Neural cell (in vitro differentiated cells): ENCODE results near the gene PCGF5. TPM values are rescaled to one million over a fixed set of nuclear protein-coding genes. Genes with fewer than 3 reads are reported as not detected.

Source experiments
- H2AFZ ChIP-seq: fragments of 200-600, 300-800 bp; sonication (generic), shearing (Covaris generic); 2 replicates; pipeline ENCODE4 v1.6.0; 2014; ENCODE audit warnings: low read depth, mild to moderate bottlenecking, antibody characterized with exemption, low read length, moderate library complexity
- H3F3A ChIP-seq: fragments of 200-600 bp; shearing (Covaris generic); 2 replicates; pipeline ENCODE4 v1.6.1; 2016; ENCODE audit warnings: mild to moderate bottlenecking, moderate library complexity, mixed read lengths, antibody characterized with exemption, low read length; ENCODE audit not compliant: insufficient read depth, poor library complexity, severe bottlenecking
- H3K27ac ChIP-seq: fragments of 200-600, 300-800 bp; sonication (generic), shearing (Covaris generic); 2 replicates; pipeline ENCODE4 v1.5.1; 2014; ENCODE audit warnings: mild to moderate bottlenecking, low read length, moderate library complexity
- H3K27me3 ChIP-seq: fragments of 300-800, 200-600 bp; sonication (generic), shearing (Covaris generic); 2 replicates; pipeline ENCODE4 v1.6.0; 2014; ENCODE audit warnings: mild to moderate bottlenecking, low read depth, low read length, moderate library complexity; ENCODE audit not compliant: insufficient read depth
- H3K36me3 ChIP-seq: fragments of 300-800, 200-600 bp; sonication (generic), shearing (Covaris generic); 2 replicates; pipeline ENCODE4 v1.5.1; 2014; ENCODE audit warnings: mild to moderate bottlenecking, antibody characterized with exemption, low read length, moderate library complexity; ENCODE audit not compliant: insufficient read depth
- H3K4me2 ChIP-seq: fragments of 300-800, 200-600 bp; sonication (generic), shearing (Covaris generic); 2 replicates; pipeline ENCODE4 v1.6.0; 2014; ENCODE audit warnings: mild to moderate bottlenecking, low read length
- H3K4me3 ChIP-seq: fragments of 300-800, 200-600 bp; sonication (generic), shearing (Covaris generic); 2 replicates; pipeline ENCODE4 v1.5.1; 2014; ENCODE audit warnings: mild to moderate bottlenecking, low read length, moderate library complexity
- H3K79me2 ChIP-seq: fragments of 200-600 bp; shearing (Covaris generic); replicated peaks from 2 replicates; pipeline ENCODE4 v1.6.0; 2014; ENCODE audit warnings: mild to moderate bottlenecking, low read length, moderate library complexity; ENCODE audit not compliant: insufficient read depth
- H3K9ac ChIP-seq: fragments of 300-800, 200-600 bp; sonication (generic), shearing (Covaris generic); 2 replicates; pipeline ENCODE4 v1.6.1; 2016; ENCODE audit warnings: mild to moderate bottlenecking, low read length, mixed read lengths
- H3K9me2 ChIP-seq: fragments of 200-600 bp; shearing (Covaris generic); 2 replicates; pipeline ENCODE4 v1.6.1; 2016; ENCODE audit warnings: mild to moderate bottlenecking, low read length, mixed read lengths; ENCODE audit not compliant: insufficient read depth
- H3K9me3 ChIP-seq: fragments of 200-600, 300-800 bp; sonication (generic), shearing (Covaris generic); 2 replicates; pipeline ENCODE4 v1.6.1; 2016; ENCODE audit warnings: mild to moderate bottlenecking, mixed run types, low read length, moderate library complexity, mixed read lengths
- H4K20me1 ChIP-seq: fragments of 200-600 bp; shearing (Covaris generic); 2 replicates; pipeline ENCODE4 v1.6.1; 2016; ENCODE audit warnings: mild to moderate bottlenecking, mixed run types; ENCODE audit not compliant: insufficient read depth
- CTCF ChIP-seq: fragments of 450-650 bp; IDR thresholded peaks from 2 replicates; pipeline ENCODE4 v1.5.1; 2014; ENCODE audit warnings: antibody characterized with exemption, mild to moderate bottlenecking, moderate library complexity; ENCODE audit not compliant: poor library complexity, severe bottlenecking
- EP300 ChIP-seq: fragments of 450-650 bp; conservative IDR thresholded peaks from 2 replicates; pipeline ENCODE4 v1.6.1; 2014; ENCODE audit warnings: antibody characterized with exemption, mild to moderate bottlenecking, moderate library complexity; ENCODE audit not compliant: poor library complexity, severe bottlenecking
- EZH2 ChIP-seq: fragments of 200-600, 300-800 bp; shearing (Covaris generic), sonication (generic); IDR thresholded peaks from 2 replicates; pipeline ENCODE4 v1.6.1; 2014; ENCODE audit warnings: antibody characterized with exemption, low read length, borderline replicate concordance, mild to moderate bottlenecking; ENCODE audit not compliant: insufficient read depth, poor library complexity, severe bottlenecking
- MXI1 ChIP-seq: fragments of 450-650 bp; conservative IDR thresholded peaks from 2 replicates; pipeline ENCODE4 v1.6.1; 2014; ENCODE audit warnings: antibody characterized with exemption, mild to moderate bottlenecking; ENCODE audit not compliant: poor library complexity, severe bottlenecking
- POLR2AphosphoS5 ChIP-seq: IDR thresholded peaks from 2 replicates; pipeline ENCODE4 v1.6.1; 2012
- RAD21 ChIP-seq: fragments of 450-650 bp; conservative IDR thresholded peaks from 2 replicates; pipeline ENCODE4 v1.6.1; 2014; ENCODE audit warnings: antibody characterized with exemption, mild to moderate bottlenecking, moderate library complexity
- SMC3 ChIP-seq: fragments of 450-650 bp; conservative IDR thresholded peaks from 2 replicates; pipeline ENCODE4 v1.6.1; 2014; ENCODE audit warnings: antibody characterized with exemption, mild to moderate bottlenecking, moderate library complexity; ENCODE audit not compliant: poor library complexity
- TAF1 ChIP-seq: IDR thresholded peaks from 2 replicates; pipeline ENCODE4 v1.6.1; 2012; ENCODE audit warnings: low read depth
- polyA plus RNA-seq: library from polyadenylated mRNA; depleted of rRNA; stranded (reverse); fragments of >200 nt; gene quantifications from 2 replicates; pipeline ENCODE4 v1.2.3, GENCODE V29; 2014
- TF ChIP-seq, protein P1 (sequence below): IDR thresholded peaks from 2 replicates; pipeline ENCODE4 v1.6.1; 2012; ENCODE audit warnings: borderline replicate concordance

PCGF5 gene
- polyA plus RNA-seq, 1 donor from 2014 or later, result 5.6 TPM

DNA sequence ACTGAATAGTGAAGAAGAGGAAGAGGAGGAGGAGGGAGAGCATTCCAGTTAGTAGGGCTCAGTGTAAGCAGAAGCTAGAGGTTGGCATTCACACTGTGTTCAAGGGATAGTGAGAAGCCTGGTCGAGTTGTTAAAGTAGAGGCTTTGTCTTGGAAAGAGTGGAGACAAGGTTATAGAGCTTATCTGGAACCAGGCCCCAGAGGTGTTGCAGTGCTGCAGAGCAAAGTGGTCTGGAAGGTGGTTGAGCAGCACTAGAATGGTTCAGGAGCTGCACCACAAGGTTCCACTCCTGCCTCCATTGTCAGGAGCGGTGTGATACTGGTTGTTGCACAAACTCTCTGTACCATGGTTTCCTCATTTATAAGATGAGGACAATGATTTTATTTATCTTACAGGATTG is 8.8 kb upstream of the PCGF5 start:
- H3K9ac ChIP-seq, result no peak overlapping the region
- no peaks in the 10 kb centered on the region for H4K20me1 ChIP-seq
- H3F3A ChIP-seq, result no peaks in the 10 kb centered on the region
- H3K9me3 ChIP-seq, result no peaks in the 10 kb centered on the region
- no peaks in the 10 kb centered on the region for H3K9me2 ChIP-seq
- H3K27ac ChIP-seq, result no peak overlapping the region
- H2AFZ ChIP-seq, result no peak overlapping the region
- H3K79me2 ChIP-seq, result no peaks in the 10 kb centered on the region
- no peaks in the 10 kb centered on the region for H3K36me3 ChIP-seq
- TF ChIP-seq EZH2 (no peak), RAD21 (no peak), SMC3 (no peak), POLR2AphosphoS5 (no peak), TAF1 (no peak), CTCF (no peak)
- TF ChIP-seq, protein P1, sequence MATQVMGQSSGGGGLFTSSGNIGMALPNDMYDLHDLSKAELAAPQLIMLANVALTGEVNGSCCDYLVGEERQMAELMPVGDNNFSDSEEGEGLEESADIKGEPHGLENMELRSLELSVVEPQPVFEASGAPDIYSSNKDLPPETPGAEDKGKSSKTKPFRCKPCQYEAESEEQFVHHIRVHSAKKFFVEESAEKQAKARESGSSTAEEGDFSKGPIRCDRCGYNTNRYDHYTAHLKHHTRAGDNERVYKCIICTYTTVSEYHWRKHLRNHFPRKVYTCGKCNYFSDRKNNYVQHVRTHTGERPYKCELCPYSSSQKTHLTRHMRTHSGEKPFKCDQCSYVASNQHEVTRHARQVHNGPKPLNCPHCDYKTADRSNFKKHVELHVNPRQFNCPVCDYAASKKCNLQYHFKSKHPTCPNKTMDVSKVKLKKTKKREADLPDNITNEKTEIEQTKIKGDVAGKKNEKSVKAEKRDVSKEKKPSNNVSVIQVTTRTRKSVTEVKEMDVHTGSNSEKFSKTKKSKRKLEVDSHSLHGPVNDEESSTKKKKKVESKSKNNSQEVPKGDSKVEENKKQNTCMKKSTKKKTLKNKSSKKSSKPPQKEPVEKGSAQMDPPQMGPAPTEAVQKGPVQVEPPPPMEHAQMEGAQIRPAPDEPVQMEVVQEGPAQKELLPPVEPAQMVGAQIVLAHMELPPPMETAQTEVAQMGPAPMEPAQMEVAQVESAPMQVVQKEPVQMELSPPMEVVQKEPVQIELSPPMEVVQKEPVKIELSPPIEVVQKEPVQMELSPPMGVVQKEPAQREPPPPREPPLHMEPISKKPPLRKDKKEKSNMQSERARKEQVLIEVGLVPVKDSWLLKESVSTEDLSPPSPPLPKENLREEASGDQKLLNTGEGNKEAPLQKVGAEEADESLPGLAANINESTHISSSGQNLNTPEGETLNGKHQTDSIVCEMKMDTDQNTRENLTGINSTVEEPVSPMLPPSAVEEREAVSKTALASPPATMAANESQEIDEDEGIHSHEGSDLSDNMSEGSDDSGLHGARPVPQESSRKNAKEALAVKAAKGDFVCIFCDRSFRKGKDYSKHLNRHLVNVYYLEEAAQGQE, result no peak
- H3K27me3 ChIP-seq, result no peaks in the 10 kb centered on the region
- H3K4me3 ChIP-seq, result no peak overlapping the region
- H3K4me2 ChIP-seq, result no peak overlapping the region

- Histone ChIP-seq H3K9me3 (no peaks in the 10 kb centered on the region), H3K36me3 (no peaks in the 10 kb centered on the region), H3K4me3 (no peak overlapping the region), H3K9ac (no peak overlapping the region), H3K79me2 (no peaks in the 10 kb centered on the region), H3F3A (no peaks in the 10 kb centered on the region), H2AFZ (no peak overlapping the region), H3K27me3 (peaks cover under 1% of the 10 kb centered on the region), H4K20me1 (no peaks in the 10 kb centered on the region), H3K4me2 (no peak overlapping the region), H3K9me2 (no peaks in the 10 kb centered on the region), H3K27ac (no peak overlapping the region)
- TF ChIP-seq MXI1, result no peak
- no peak for TF ChIP-seq EZH2
- no peak for TF ChIP-seq CTCF
- TF ChIP-seq SMC3, result no peak
- TF ChIP-seq TAF1, result no peak
- no peak for TF ChIP-seq RAD21
- no peak for TF ChIP-seq EP300
- TF ChIP-seq POLR2AphosphoS5, result no peak
- TF ChIP-seq, protein P1, result no peak
Observed at GRCh38 chr10:91214911-91215310, 5.6 kb upstream of the PCGF5 start.
